Fibroblast of pulmonary artery (primary cell): ENCODE results near the gene CAMK1D.

Experiments
- DNase-seq: peaks from one replicate; pipeline ENCODE4 v3.0.0-alpha.2; 2010; ENCODE audit warnings: low read depth
- H3K4me3 ChIP-seq: replicated peaks from 2 replicates; pipeline ENCODE4 v1.5.1; 2011; ENCODE audit warnings: low read depth, mild to moderate bottlenecking, control low read depth, low read length, moderate library complexity
- CTCF ChIP-seq: IDR thresholded peaks from 2 replicates; pipeline ENCODE4 v1.5.1; 2011; ENCODE audit warnings: mild to moderate bottlenecking, control low read depth, low read length, inconsistent platforms; ENCODE audit errors: missing control alignments

Gene CAMK1D

GRCh38 chr10:12512332-12513002, 163.1 kb downstream of the CAMK1D start:
- no peak for TF ChIP-seq CTCF
- no peak overlapping the region for H3K4me3 ChIP-seq
- no peak for DNase-seq

DNA sequence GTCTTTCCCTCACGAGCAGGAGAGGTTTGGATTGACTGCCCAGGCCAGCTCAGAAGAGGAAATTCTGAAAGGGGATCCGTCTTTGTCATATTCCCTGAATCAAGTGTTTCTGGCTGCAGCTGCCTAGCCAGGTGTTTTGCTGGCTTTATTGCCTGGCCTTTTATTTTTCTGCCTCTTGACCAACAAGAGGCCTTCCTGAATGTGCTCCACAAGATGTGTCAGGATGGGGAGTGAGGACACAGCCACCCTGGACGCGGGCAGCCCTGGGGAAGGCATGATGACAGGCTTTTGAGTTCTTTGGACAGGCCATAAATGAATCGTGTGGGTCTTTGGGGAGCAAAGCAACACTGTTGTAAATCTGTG, 163.6 kb downstream of the CAMK1D start:
- H3K4me3 ChIP-seq, result no peak overlapping the region
- TF ChIP-seq CTCF, result no peak

GRCh38 chr10:12513775-12514673, 164.7 kb downstream of the CAMK1D start:
- no peak for TF ChIP-seq CTCF
- DNase-seq, result no peak
- no peak overlapping the region for H3K4me3 ChIP-seq

More for the DNA sequence above, 163.6 kb downstream of the CAMK1D start:
- DNase-seq, result no peak

DNA sequence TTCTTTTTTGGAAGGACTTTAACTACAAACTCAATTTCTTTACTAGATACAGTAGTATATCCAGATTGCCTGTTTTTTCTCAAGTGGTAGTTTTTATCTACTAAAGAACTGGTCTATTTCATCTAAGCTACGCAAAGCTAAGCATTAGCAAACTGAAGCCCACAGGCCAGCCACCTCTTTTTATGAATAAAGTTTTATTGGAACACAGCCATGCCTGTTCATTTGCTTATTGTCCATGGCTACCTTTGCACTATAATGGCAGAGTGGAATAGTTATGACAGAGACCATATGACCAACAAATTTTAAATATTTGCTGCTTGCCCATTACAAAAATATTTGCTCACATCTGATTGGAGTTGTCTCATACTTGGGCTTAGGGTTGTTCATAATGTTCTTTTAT, 168.7 kb downstream of the CAMK1D start:
- no peak for TF ChIP-seq CTCF
- DNase-seq, result no peak
- no peak overlapping the region for H3K4me3 ChIP-seq

DNA sequence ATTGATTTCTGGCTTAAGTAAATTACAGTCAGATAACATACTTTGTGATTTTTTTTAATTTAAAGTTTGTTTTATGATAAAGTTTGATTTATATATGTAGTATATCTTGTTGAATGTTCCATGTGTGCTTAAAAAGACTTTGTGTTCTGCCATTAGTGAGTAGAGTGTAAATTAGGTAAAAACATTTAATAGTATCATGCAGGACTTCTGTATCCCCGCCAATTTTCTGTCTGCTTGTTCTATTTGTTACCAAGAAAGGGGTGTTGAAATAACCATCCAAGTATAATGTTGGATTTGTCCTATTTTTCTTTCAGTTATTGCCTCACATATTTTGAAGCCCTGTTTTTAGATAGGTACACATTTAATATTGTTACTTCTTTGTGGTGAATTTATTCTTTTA, 172.1 kb downstream of the CAMK1D start:
- H3K4me3 ChIP-seq, result no peak overlapping the region
- no peak for DNase-seq
- TF ChIP-seq CTCF, result no peak

DNA sequence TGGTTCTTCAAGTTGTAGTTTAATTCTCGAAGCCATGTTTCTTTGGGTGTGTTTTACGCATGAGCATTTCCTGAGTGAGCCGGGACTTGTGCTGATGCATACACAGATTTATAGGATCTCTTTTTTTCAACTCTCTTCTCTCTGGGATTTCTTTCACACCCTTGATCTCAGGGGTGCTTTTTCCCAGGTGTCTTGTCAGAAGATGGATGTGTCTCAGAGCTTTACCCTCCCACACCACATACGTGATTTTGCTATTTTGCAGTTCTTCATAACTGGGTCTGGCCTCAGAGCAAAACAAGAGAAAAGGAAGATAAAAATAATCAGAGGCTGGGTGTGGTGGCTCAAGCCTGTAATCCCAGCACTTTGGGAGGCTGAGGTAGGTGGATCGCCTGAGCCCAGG, 177.0 kb downstream of the CAMK1D start:
- no peak overlapping the region for H3K4me3 ChIP-seq
- TF ChIP-seq CTCF, result no peak
- no peak for DNase-seq
